GM21737 (cell line): Measurements from ENCODE around the gene ZNF169.
"Not testable (repeated sequence)": the region's sequence is repeated elsewhere in the genome, so short reads cannot be mapped to it uniquely, and the experiment has no call there.

ENCODE experiments used
- ATAC-seq: cut with Tn5 transposase; IDR thresholded peaks from one replicate; pipeline ENCODE4 v1.9.1; 2021; ENCODE audit warnings: mild to moderate bottlenecking, moderate library complexity; ENCODE audit not compliant: unreplicated experiment

The ZNF169 gene

DNA sequence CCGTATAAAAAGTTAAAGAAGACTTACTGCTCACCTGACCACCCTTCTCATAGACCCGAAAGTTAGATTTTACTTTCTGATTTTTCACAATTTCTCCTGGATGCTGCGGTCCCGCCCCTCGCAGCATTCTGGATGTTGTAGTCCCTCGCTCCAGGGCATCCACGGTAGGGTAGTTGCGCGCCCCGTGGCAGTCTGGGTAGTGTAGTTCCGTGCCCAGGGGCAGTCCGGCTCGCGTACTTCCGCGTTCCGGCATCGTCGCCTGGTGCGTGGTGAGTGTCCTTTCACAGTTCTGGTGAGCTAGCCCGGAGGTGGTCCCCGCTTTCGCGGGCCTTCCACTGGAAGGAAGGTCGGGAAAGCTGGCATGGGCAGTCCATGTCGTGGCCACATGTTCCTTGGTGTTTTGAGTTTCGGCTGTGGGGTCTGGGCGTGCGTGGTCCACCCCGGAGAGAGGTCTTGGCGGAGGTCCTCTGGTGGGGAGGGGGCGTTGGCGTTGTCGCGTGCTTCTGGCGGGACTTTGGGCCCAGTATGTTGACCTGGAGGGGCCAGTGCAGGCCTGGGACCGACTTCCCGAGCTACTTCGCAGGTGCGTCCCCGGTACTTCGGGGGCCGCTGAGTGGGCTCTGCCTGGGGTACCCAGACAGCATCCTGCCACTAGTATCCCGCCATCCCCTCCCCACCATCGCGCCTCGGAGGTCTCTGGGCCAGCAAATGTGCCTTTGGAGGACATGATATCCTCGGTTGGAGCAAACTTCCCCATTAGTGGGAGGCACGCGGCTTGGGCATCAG lies at the start of gene ZNF169:
ZNF169 (plus strand) TSS at position 222 of the 786 bp plus-strand sequence. CDS start 19,515 bp downstream, outside the sequence.
- ATAC-seq = peak; percentile 100

DNA sequence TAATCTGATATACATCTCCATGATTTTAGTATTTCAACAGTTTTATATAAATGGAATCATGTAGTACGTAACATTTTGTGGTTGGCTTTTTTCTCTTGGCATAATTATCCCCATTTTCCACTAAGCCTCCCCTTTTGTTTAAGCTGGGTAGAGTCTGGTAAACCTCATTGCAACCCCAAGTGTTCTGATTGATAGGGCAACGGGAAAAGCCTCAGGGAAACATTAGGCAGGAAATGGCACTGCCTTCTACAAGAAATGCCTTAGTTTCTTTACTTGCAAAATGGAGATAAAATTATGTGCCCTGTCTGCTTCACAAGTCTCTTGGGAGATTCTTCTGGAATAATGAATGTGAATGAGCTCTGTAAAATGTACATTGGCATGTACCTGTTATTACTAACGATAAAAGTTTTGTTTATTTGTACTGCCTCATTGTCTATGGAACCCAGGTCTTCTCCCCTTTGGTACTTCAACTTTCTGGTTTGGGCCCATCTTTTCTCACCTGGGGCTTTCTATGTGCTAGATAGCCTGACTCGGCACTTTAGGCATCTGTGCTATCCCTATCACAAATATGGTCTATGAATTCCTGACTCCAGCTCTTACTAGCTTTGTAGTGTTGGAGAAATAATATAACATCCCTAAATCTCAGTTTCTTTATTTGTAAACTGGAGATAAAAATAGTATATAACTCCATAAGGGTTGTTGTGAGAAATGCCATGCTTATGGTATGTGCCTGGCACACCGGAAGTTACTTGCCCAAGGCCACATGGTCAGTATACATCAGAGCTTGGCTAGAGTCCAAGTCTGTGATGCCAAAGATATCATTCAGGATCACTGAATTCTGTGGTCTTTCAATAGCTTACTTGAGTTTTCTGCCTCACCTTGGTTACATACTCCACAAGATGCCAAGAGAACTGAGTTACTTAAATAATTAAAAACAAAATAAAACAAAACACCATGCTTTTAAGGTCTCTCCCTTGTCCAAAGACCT lies 48.2 kb upstream of the ZNF169 start:
- ATAC-seq = no peak

DNA sequence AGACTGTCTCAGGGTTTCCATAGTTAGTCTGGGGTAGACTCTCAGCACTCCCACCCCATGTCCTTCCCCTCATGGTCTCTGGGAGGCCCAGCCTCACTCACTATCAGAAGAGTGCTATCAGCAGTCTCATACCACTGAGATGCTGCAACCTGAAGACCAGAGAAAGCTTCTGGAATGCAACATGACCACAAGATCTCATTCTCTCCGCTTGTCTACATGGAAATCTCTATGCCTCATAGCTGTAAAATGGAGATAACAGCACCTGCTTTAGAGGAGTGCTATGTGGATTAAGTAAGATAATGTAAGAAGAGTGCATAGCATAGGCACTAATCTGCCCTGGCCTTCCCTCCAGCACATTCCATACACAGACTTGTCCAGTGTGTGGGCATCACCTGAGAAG lies 47.0 kb upstream of the ZNF169 start:
- no peak for ATAC-seq

DNA sequence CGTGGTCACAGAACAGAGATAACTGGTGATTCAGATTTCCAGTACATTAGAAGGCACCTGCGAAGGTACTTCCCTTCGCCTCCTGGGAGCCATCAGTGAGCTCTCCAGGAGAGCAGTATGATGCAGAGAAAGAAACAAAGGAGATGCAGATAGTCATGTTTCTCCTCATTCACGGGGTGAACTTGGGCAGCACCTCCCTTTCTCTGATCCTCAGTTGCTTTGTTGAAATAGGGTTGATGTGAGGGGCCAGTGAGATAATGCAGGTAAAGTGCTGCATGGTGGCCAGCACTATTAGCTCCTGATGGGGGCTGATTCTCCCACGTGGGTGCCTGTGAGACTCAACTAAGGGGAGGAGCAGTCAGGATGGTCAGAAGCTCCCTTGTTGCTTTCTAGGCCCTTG lies 46.6 kb upstream of the ZNF169 start:
- ATAC-seq = no peak

DNA sequence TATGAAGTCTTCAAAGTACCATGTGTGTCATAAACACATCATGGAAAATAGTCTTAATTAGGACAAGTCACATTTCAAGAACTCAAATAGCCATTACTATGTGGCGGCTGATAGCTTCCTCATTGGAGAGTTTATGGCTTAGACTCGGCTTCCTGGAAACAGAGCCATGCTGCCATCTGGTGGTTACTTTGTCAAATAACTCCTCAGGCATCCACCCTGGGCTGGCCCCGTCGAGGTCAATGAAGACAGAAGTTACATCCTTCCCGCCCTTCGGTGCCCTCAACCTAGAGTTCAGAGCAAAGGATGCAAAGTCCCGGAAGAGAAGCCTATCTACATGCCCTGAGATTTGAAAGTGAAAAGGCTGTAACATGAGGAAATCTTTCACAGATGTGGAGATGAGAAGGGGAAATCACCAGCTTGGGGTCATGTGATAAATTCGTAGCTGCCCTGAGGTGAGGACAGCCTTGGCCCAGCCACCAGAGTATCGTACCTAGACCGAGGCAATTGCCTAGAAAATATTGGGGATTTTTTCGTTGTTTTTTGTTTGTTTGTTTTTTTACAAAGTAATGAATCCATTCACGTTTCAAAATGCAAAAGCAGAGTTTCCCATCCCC lies 45.5 kb upstream of the ZNF169 start:
- peak; percentile 88 for ATAC-seq

DNA sequence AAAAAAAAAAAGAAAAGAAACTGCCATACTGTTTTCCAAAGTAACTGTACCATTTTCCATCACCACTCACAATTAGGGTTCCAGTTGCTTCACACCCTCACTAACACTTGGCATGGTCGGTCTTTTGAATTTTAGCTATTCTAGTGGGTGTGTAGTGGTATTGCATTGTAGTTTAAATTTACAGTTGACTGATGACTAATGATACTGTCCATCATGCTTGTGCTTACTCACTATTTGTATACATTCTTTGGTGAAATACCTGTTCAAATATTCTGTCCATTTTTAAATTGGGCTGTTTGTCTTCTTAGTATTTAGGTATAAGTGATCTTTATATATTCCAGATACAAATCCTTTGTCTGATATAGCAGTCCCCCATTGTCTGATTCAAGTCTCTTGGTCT lies 36.2 kb upstream of the ZNF169 start:
- ATAC-seq = no peak

DNA sequence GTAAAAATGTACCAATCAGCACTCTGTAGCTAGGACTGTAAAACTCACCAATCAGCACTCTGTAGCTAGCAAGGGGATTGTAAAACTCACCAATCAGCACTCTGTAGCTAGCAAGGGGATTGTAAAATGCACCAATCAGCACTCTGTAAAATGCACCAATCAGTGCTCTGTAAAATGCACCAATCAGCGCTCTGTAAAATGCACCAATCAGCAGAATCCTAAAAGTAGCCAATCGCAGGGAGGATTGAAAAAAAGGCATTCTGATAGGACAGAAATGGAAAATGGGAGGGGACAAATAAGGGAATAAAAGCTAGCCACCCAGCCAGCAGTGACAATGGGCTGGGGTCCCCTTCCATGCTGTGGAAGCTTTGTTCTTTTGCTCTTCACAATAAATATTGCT lies 33.7 kb upstream of the ZNF169 start:
- ATAC-seq = not testable (repeated sequence)

DNA sequence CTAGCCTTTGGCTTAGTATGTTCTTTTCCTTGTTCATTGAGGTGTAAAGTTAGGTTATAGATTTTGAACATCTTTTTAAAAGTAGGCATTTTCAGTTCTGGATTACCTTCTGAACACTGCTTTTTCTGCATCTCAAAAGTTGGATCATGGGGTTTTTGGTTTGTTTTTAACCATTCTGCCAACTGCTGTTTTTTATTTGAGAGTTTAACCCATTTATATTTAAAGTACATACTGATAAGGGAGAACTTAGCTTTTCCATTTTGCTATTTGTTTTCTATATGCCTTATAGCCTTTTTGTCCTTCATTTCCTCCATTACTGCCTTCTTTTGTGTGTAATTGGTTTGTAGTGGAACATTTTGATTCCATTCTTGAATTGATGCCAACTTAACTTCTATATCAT lies 30.5 kb upstream of the ZNF169 start:
- no peak for ATAC-seq

DNA sequence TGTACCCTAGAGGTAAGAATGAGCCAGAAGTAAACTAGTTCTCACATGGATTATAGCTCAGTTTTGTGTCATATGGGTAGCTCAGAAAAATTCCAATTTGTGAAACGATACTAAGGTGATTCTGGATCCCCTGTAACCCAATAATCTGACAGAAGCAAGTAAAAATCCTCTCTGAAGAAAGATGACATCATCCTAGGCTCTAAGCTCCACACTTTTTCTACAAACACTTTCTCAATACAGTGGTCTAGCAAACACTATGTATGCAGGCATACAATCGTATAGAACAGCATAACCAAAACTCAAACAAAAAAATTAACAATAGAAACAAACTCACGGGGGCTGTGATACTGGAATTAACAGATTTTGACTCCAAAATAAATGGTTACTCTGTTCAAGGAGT lies 26.7 kb upstream of the ZNF169 start:
- ATAC-seq = no peak

DNA sequence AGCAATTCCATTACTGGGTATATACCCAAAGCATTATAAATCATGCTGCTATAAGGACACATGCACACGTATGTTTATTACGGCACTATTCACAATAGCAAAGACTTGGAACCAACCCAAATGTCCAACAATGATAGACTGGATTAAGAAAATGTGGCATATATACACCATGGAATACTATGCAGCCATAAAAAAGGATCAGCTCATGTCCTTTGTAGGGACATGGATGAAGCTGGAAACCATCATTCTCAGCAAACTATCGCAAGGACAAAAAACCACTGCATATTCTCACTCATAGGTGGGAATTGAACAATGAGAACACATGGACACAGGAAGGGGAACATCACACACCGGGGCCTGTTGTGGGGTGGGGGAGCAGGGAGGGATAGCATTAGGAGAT lies 18.0 kb upstream of the ZNF169 start:
- not testable (repeated sequence) for ATAC-seq

DNA sequence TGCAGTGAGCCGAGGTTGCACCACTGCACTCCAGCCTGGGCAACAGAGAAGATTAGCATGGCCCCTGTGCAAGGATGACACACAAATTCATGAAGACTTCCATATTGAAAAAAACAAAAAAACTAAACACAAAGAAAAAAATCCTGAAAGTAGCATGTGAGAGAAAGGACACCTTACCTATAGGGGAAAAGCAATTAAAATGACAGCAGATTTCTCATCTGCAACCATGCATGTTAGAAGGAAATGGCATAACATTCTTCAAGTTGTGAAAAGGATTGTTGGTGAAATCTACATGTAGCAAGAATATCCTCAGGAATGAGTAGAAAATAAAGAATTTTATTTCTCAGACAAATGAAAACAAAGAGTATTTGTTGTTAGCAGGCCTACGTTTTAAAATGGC lies 13.4 kb upstream of the ZNF169 start:
- ATAC-seq = no peak

DNA sequence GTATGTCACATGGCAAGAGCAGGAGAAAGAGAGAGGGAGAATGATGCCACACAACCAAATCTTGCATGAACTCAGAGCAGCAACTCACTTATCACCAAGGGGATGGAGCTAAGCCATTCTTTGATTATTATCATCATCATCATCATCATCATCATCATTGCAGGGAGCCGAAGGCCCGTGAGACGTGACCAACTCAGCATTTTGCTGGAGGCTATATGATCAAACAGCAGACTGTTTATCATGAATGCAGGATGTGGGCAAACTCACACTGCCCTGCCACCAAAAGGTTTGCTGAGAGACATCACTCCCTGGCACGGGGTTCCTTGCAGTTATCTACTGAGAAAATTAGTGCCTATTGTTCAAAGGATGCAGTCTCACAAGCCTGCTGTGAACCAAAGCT lies 8.6 kb upstream of the ZNF169 start:
- no peak for ATAC-seq

DNA sequence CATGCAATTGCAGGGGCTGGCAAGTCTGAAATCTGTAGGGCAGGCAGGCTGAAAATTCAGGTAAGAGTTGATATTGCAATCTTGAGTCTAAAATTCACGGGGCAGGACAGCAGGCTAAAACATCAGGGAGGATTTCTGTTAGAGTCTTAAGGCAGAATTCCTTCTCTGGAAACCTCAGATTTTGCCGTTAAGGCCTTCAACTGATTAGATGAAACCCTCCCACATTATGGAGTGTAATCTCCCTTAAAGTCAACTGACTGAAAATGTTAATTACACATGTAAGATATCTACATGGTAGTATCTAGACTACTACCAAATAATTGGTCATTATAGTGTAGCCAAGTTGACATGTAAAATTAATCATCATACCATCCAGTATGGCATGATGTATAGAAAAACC lies 3.1 kb upstream of the ZNF169 start:
- ATAC-seq = no peak

DNA sequence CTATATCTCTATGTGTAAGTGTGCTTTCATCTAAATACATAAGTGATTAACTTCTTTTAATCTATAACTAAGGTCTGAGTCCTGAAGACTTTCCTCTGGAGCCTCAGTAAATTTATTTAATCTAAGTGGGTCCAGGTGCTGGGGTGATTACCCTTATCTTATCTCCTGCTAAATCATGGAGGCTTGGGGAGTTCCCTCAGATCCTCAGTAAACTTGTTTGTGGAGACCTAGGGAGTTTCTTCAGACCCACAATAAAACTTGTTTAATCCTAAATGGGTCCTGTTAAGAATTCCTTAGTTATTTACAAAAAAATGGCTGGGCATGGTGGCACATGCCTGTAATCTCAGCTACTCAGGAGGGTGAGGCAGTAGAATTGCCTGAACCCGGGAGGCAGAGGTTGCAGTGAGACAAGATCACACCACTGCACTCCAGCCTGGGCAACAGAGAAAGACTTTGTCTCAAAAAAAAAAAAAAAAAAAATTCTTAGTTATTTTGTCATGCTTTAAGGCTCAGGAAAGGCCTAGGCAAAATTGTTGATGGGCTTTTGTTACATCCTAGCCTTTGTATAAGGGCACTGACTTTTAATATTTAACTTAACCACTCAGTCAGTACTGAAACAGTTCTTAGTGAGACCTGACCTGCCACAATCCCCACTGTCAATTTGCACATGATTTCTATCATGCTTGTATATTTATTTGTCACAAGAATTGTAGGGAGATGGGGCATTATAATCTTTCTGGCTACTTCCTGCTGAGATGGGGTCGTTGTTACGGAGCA lies 6.7 kb downstream of the ZNF169 start:
- not testable (repeated sequence) for ATAC-seq

DNA sequence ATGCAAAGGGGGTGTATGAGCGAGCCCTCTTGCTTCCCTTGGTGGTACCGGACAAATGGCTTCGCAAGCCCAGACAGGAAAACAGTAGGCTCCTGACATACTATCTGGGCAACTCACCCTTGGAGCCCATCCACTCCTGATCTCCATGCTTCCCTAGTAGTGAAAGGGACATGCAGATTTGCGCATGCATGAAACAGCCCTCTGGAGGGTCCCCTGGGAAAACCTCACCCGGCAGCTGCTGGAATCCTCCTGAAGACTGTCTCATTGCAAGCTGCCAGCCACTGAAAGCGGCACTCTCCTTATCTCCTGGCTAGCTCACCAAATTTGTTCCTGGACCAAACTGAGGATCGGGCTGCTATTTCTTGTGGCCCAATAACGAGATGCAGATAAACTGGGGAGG lies 10.2 kb downstream of the ZNF169 start:
- ATAC-seq = no peak

DNA sequence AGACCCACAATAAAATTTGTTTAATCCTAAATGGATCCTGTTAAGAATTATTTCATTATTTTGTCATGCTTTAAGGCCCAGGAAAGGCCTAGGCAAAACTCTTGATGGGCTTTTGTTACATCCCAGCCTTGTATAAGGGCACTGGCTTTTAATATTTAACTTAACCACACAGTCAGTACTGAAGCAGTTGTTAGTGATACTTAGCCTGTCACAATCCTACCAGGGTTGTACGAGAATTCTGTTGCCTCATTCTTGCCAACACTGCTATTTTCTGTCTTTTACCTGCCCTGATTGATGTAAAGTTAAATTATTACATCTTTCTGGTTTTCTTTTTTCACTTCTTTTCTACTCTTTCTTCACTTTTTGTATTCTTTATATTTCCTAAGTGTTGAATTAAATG lies 10.9 kb downstream of the ZNF169 start:
- no peak for ATAC-seq

DNA sequence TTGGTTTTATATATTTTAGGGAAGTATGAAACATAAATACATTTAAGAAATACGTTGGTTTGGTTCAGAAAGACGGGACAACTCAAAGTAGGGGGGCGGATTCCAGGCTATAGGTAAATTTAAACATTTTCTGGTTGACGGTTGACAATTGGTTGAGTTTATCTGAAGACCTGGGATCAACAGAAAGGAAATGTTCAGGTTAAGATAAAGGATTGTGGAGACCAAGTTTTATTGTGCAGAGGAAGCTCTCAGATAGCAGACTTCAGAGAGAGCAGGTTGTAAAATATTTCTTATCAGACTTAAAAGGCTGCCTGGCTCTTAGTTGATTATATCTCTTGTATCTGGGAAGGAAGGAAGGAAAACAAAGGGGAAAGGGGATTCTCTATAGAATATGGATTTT lies 17.9 kb downstream of the ZNF169 start:
- not testable (repeated sequence) for ATAC-seq

DNA sequence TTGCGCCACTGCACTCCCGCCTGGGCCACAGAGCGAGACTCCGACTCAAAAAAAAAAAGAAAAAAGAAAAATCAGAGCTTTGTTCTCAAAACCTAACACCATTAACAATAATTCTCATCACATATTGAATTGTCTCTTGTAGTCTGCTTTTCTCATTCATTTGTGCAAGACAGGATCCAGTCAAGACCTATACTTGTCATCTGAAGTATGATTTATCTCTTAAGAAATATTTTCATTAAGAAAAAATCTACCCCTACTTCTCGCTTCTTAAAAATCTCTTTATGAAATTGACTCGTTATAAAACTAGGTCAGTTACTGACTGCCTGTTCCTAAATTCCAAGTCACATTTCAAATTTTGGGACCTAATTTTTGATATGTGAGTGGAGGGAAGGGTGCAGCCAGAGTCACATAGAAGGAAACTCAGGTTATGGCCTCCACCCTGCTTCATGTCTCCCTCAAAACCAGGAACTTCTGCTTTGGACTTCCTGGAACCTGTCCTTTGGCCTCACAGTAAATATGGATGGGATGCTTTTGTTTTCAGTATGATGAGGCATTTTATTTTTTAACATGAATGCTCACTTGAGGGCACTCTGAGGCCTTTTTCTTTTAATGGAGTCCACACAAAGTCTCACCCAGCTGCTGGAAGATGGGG lies 18.9 kb downstream of the ZNF169 start:
- no peak for ATAC-seq

DNA sequence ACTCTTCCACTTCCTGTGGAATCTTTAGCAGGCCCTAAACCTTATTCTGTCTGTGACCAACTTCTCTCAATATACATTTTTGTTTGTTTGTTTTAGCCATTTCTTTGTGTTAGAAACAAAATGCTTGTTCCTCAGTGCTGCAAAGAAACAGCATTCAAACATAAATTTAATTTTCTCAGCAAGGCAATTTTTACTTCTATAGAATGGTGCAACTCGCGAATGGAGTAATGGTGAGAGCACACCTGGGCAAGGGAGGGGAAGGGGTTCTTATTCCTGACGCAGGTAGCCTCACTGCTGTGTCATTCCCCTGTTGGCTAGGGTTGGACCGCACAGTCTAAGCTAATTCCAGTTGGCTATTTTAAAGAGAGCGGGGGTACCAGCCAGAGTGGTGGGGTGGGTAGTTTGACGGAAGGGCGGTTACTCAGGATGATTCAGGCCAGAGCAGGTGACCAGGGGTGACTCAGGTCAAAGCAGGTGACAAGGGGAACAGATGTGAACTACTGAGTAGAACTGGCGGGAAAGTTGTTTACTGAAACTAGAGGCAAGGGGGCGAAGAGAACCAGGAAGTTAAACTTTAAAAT lies 21.4 kb downstream of the ZNF169 start:
- no peak for ATAC-seq

DNA sequence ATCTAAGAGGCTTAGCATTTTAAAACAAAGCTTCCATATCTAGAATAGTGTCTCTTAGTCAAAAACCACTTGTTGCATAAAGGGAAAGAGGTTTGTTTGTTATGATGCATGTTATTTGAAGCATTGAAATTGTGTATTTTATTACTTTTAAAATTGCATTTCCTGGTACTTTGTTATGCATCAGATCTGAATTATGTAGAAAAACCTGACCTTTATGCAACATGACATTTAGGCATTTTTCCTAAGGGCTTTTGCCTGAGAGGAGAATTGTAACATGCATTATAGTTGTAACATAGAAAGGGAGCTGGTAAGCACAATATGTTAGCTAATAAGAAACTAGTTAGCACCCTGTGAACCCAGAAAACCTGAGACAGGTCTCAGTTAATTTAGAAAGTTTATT lies 22.0 kb downstream of the ZNF169 start:
- ATAC-seq = no peak
